C4-2B (cell line): ENCODE data around the gene STAC3.

Source experiments
- CTCF ChIP-seq: fragments of 450-650 bp; conservative IDR thresholded peaks from 2 replicates; pipeline ENCODE4 v1.5.1; 2017; ENCODE audit warnings: mild to moderate bottlenecking
- ZFX ChIP-seq: fragments of 450-650 bp; IDR thresholded peaks from 2 replicates; pipeline ENCODE4 v1.6.1; 2017

DNA sequence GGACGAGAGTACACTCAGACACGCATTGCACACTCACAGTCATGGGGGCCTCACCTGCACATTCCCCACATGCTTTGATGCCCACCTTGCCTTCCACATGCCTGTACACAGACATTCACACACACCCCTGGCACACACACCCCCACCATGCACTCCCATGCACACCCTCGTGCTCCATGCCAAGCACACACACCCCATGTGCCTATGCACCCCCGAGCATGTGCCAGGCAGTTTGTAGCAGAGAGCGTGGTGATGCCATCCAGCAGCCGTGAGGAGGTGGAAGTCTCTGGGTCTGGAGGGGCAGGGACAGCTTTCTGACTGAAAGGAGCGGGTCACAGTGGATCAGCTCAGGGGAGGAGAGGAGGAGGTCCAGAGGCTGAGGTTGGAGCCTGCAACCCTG lies 45.1 kb downstream of the STAC3 start:
- TF ChIP-seq CTCF = no peak
- TF ChIP-seq ZFX = no peak
